Fibroblast of mammary gland (primary cell): ENCODE data around the gene CHST6.

Experiments used
- DNase-seq: peaks from one replicate; pipeline ENCODE4 v3.0.0-alpha.2; 2010; ENCODE audit warnings: low read depth
- H3K4me3 ChIP-seq: 2 replicates; pipeline ENCODE4 v1.5.1; 2011; ENCODE audit warnings: low read depth, mild to moderate bottlenecking, low read length, moderate library complexity; ENCODE audit not compliant: control insufficient read depth
- TF ChIP-seq, protein P1 (sequence below): conservative IDR thresholded peaks from 2 replicates; pipeline ENCODE4 v1.5.1; 2011; ENCODE audit warnings: low read depth, low read length, inconsistent platforms; ENCODE audit not compliant: control insufficient read depth, insufficient read depth

The CHST6 gene

DNA sequence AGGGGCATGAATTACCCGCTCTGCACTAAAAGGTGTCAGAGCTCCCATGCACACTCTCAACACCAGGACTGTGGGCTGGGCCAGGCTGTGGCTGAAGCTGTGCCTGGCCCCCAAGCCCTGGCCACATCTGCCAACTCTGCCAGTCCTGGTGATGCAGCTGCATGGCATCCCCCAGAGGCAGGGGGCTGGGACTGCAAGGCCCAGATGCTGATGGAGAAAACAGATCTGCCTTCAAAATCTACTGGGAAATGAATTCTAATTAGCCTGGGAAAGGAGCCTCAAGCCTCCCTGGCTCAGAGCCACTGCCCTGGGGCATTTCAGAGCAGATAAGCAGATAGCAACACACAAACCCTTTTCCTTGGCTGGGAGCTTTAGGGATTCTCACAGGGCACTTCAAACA is 3.4 kb downstream of the CHST6 start:
- DNase-seq, result no peak
- no peak overlapping the region for H3K4me3 ChIP-seq
- TF ChIP-seq, protein P1, sequence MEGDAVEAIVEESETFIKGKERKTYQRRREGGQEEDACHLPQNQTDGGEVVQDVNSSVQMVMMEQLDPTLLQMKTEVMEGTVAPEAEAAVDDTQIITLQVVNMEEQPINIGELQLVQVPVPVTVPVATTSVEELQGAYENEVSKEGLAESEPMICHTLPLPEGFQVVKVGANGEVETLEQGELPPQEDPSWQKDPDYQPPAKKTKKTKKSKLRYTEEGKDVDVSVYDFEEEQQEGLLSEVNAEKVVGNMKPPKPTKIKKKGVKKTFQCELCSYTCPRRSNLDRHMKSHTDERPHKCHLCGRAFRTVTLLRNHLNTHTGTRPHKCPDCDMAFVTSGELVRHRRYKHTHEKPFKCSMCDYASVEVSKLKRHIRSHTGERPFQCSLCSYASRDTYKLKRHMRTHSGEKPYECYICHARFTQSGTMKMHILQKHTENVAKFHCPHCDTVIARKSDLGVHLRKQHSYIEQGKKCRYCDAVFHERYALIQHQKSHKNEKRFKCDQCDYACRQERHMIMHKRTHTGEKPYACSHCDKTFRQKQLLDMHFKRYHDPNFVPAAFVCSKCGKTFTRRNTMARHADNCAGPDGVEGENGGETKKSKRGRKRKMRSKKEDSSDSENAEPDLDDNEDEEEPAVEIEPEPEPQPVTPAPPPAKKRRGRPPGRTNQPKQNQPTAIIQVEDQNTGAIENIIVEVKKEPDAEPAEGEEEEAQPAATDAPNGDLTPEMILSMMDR, result no peak

DNA sequence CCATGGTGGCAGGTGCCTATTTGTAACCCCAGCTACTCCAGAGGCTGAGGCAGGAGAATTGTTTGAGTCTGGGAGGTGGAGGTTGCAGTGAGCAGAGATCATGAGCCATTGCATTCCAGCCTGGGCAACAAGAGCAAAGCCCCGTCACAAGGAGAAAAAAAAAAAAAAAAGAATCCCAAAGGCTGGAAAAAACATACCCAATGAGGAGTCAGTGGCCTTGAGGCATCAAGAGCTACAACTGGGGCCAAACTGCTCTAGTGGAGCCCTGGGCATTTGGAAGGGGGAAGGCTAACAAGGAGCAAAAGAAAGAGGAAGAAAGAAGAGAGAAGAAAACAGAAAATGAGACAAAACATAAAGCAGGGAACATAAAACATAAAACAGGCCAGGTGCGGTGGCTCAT is 6.9 kb downstream of the CHST6 start:
- H3K4me3 ChIP-seq, result no peak overlapping the region
- DNase-seq, result no peak
- TF ChIP-seq, protein P1, result no peak

DNA sequence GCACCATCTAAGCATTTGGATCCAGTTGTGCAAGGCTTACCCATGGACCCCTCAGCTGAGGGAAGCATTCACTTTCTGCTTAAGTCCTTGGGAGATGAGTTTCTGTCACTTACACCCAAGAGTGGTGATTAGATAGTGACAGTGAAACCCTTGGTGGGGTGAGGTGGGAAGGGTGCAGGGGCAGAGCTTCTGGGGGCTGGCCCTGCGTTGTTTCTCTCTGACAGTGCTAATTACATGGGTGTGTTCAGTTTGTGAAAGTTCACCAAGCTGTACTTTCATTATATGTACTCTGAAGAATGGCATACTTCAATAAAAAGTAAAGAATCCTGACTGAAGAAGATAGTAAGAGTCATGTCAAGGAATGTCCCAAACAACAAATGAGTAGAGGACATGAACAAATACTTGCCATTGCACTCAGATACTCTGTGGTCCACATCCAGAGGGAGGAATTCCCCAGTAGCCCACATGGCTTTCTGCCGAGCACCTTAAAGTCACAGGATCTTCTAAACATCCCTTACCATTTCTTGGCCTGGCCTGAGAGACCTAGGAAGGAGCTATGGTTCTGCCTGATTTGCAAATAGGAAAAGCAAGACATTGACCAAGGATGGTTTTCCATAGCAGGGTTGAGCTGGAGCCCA is 8.4 kb downstream of the CHST6 start:
- H3K4me3 ChIP-seq, result no peak overlapping the region
- no peak for DNase-seq
- TF ChIP-seq, protein P1, result no peak

DNA sequence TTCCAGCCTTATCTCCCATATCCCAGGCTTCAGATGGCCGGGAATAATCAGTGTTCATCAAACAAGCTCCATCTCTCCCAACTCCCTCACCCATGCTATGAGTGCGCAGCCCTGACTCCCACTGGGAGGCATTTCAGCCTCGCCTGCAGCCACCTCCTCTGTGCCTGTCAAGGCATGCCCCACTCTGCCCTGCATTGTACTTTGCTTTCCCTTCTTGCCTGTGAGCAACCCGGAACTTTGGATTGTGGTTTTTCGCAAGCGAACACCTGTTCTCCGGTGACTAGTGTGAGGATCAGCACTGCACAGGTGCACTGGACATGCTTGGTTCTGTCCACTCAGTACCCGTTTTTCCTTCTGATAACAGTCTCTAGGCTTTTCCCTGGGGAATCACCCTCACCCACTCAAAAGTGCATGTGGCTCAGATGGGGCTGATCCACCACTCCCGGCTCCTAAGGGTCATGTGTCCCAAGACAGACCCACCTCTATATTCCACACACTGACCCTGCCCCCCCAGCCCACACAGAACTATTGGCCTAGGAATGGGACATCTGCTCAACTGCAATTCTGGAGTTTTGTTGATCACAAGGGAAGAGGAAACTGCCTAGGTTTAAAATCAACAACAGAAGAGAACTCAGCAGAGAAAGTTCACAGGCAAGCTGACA is 9.1 kb downstream of the CHST6 start:
- TF ChIP-seq, protein P1, result no peak
- DNase-seq, result no peak
- H3K4me3 ChIP-seq, result no peak overlapping the region

DNA sequence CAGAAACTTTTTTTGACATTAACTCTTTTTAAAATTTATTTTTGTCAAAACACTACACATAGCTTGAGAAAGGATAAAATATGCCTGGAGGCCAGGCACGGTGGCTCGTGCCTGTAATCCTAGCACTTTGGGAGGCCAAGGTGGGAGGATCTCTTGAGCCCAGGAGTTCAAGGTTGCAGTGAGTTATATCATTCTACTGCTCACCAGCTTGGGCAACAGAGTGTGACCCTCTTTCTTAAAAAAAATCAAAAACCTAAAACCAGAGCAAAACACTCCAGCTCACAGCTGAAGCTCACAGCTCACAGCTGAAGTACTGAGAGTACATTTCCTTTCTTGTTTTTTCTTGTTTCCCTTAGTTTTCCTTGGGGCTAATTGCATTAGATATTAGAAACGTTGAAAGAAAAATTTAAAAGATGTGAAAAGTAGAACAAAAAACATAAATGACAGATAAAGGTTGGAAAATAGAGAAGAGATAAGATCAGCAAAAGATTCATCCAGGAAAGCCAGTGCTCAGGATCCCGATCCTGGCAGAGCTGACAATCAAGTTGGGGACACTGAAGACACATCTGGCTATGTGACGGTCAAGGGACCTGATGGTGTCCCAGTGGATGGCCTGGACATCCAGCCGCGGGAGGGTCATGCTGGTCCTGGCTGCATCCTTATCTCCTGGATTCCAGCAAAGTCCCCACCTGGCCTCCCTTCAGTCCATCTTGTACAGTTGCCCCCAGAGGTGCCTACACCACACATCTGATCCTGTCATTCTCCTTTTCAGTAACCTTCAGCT is 9.8 kb downstream of the CHST6 start:
- TF ChIP-seq, protein P1, result no peak
- DNase-seq, result no peak

DNA sequence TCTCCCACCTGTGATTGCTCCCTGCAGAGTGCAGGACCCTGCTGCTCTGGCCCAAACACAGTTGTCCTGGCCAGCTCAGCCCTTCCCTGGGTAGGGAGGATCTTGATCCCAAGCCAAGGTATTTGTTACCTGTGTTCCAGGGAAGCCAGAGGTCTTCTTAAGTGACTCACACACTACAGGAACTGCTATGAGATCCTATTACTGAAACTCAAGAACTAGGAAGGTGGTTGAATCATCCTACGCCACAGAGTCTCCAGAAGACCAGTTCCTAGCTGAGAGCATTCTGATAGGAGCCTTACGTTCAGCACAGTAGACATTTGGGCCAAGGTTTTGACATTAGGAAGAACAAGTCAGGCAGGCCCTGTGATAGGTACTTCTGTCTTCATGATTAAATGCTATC is 12.0 kb downstream of the CHST6 start:
- no peak overlapping the region for H3K4me3 ChIP-seq
- no peak for DNase-seq
- TF ChIP-seq, protein P1, result no peak

More for the DNA sequence above, 9.8 kb downstream of the CHST6 start:
- H3K4me3 ChIP-seq, result no peak overlapping the region
